ENCODE results near the gene ZIC4. TPM values are rescaled to one million over a fixed set of nuclear protein-coding genes. Genes with fewer than 3 reads are reported as not detected.

Gene ZIC4
- total RNA-seq, 1 experiment from 2014 or later = not detected

DNA sequence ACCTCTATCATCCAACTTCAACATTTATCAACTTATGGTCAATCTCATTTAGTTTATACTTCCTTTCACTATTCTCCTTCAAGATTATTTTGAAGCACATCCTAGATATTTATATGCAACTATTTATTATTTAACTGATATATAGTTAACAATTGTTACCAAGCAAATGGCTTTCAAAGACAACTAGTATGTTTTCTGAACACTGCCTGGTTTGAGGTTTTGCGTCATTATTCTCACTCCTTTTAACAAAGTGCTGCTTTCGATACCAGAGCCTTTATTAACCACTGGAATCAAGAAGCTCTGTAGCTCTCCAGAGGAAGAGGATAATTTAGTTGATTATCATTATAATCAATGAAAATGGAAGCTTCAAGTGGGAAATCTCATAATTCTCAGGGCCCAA, 22.4 kb upstream of the ZIC4 start:
- ChIA-PET CTCF (no interaction called here), POLR2A (no interaction called here)
- Mint-ChIP-seq H3K4me3 (ENCODE audit: unreplicated experiment) (no peak overlapping the region), H3K27ac (ENCODE audit: low read depth, unreplicated experiment) (no peak overlapping the region), H3K27me3 (ENCODE audit: insufficient read depth, unreplicated experiment) (peaks cover 39% of the 10 kb centered on the region), H3K4me1 (ENCODE audit: insufficient read depth, unreplicated experiment) (no peaks in the 10 kb centered on the region), H3K36me3 (ENCODE audit: insufficient read depth, unreplicated experiment) (no peaks in the 10 kb centered on the region), H3K9me3 (ENCODE audit: unreplicated experiment) (no peaks in the 10 kb centered on the region)
- intact Hi-C loops (cut with micrococcal nuclease) = no loop called here
- DNase-seq (ENCODE audit: unreplicated experiment) = no peak
- BruUV-seq (replicated peaks) = no TSS peak
- TF ChIP-seq, protein P1, sequence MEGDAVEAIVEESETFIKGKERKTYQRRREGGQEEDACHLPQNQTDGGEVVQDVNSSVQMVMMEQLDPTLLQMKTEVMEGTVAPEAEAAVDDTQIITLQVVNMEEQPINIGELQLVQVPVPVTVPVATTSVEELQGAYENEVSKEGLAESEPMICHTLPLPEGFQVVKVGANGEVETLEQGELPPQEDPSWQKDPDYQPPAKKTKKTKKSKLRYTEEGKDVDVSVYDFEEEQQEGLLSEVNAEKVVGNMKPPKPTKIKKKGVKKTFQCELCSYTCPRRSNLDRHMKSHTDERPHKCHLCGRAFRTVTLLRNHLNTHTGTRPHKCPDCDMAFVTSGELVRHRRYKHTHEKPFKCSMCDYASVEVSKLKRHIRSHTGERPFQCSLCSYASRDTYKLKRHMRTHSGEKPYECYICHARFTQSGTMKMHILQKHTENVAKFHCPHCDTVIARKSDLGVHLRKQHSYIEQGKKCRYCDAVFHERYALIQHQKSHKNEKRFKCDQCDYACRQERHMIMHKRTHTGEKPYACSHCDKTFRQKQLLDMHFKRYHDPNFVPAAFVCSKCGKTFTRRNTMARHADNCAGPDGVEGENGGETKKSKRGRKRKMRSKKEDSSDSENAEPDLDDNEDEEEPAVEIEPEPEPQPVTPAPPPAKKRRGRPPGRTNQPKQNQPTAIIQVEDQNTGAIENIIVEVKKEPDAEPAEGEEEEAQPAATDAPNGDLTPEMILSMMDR (IDR thresholded peaks at IDR 0.05; ENCODE audit: unreplicated experiment) = no peak

DNA sequence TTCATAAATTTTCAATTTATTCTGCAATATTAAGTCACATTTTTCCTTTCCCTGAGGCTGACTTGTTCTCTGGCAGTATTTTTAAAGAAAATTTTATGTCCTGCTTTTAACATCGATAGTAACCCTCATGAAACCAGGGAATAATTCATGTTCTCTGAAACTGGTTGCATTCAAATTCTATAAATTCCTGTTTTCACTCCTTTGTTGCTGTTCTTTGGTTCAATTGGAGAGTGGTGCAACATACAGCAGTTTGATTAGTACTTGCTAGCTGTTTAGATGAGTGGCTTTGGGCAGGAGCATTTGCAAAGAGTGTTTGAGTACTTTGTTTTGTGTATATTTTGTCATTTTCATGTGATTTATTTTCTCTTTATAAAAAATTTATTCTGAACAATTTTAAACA, 22.0 kb upstream of the ZIC4 start:
- TF ChIP-seq, protein P1 (IDR thresholded peaks at IDR 0.05; ENCODE audit: unreplicated experiment) = no peak
- CTCF ChIA-PET = no interaction called here
- H3K4me1 Mint-ChIP-seq (ENCODE audit: insufficient read depth, unreplicated experiment) = no peaks in the 10 kb centered on the region
- H3K27ac Mint-ChIP-seq (ENCODE audit: low read depth, unreplicated experiment) = no peak overlapping the region
- intact Hi-C loops (cut with micrococcal nuclease) = no loop called here
- DNase-seq (ENCODE audit: unreplicated experiment) = no peak
- peaks cover 43% of the 10 kb centered on the region for H3K27me3 Mint-ChIP-seq (ENCODE audit: insufficient read depth, unreplicated experiment)
- POLR2A ChIA-PET = no interaction called here
- H3K4me3 Mint-ChIP-seq (ENCODE audit: unreplicated experiment) = no peak overlapping the region
- no peaks in the 10 kb centered on the region for H3K9me3 Mint-ChIP-seq (ENCODE audit: unreplicated experiment)
- no peaks in the 10 kb centered on the region for H3K36me3 Mint-ChIP-seq (ENCODE audit: insufficient read depth, unreplicated experiment)
- BruUV-seq (replicated peaks) = no TSS peak

DNA sequence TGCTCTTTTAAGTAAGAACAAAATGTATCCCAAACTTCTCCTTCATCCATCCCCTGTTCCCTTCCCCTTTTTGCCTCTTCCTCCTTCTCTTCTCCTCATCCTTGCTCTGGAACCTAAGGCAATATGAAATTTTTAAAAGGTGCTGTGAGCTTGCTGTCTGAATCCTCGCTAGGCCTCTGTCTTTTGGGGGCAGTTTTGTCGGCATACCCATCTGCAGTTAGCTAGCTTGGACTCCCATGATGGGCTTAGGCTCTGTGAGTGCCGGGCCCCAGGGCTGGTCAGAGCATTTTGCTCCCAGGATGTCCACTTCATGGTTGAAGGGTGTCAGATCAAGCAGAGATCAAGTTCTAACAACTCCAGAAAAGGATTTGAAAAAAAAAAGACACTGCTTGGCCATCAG, 21.4 kb upstream of the ZIC4 start:
- CTCF ChIA-PET = interaction anchor here (0.6 kb wide), 1 partner anchor 64 kb away, joined by 4 read pairs; no protein-coding TSS in a partner anchor
- H3K4me3 Mint-ChIP-seq (ENCODE audit: unreplicated experiment) = no peak overlapping the region
- no peaks in the 10 kb centered on the region for H3K36me3 Mint-ChIP-seq (ENCODE audit: insufficient read depth, unreplicated experiment)
- intact Hi-C loops (cut with micrococcal nuclease) = no loop called here
- no peak for DNase-seq (ENCODE audit: unreplicated experiment)
- no peaks in the 10 kb centered on the region for H3K4me1 Mint-ChIP-seq (ENCODE audit: insufficient read depth, unreplicated experiment)
- POLR2A ChIA-PET = no interaction called here
- H3K9me3 Mint-ChIP-seq (ENCODE audit: unreplicated experiment) = no peaks in the 10 kb centered on the region
- H3K27me3 Mint-ChIP-seq (ENCODE audit: insufficient read depth, unreplicated experiment) = peaks cover 49% of the 10 kb centered on the region
- no peak overlapping the region for H3K27ac Mint-ChIP-seq (ENCODE audit: low read depth, unreplicated experiment)
- TF ChIP-seq, protein P1 (IDR thresholded peaks at IDR 0.05; ENCODE audit: unreplicated experiment) = no peak
- no TSS peak for BruUV-seq (replicated peaks)

DNA sequence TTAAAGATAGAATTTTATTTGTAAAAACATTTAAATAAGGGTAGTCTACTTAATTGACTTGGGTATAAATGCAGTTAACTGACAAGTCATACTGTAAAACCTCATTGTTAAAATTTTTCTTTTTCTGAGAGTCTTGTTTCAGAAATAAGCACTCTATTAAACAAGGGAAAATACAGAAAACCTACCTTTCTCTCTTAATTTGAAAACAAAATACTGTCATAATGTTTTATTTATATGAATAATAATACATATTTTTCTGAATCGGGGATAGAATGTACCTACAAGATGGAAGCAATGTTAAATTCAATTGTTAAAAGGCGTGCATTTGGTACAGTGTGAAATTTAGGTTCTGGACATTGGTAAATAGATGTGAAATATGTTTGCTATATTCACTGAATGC, 20.6 kb upstream of the ZIC4 start:
- ChIA-PET CTCF (interaction anchor here (0.6 kb wide), 1 partner anchor 32 kb away, joined by 3 read pairs; no protein-coding TSS in a partner anchor), POLR2A (no interaction called here)
- no peaks in the 10 kb centered on the region for H3K4me1 Mint-ChIP-seq (ENCODE audit: insufficient read depth, unreplicated experiment)
- peaks cover 57% of the 10 kb centered on the region for H3K27me3 Mint-ChIP-seq (ENCODE audit: insufficient read depth, unreplicated experiment)
- H3K9me3 Mint-ChIP-seq (ENCODE audit: unreplicated experiment) = no peaks in the 10 kb centered on the region
- no peak overlapping the region for H3K27ac Mint-ChIP-seq (ENCODE audit: low read depth, unreplicated experiment)
- no peak overlapping the region for H3K4me3 Mint-ChIP-seq (ENCODE audit: unreplicated experiment)
- no peak for DNase-seq (ENCODE audit: unreplicated experiment)
- no peaks in the 10 kb centered on the region for H3K36me3 Mint-ChIP-seq (ENCODE audit: insufficient read depth, unreplicated experiment)
- BruUV-seq (replicated peaks) = no TSS peak
- intact Hi-C loops (cut with micrococcal nuclease) = no loop called here
- TF ChIP-seq, protein P1 (IDR thresholded peaks at IDR 0.05; ENCODE audit: unreplicated experiment) = no peak

Data from MCF 10A (cell line).